DMS79 treated with DMSO at 0.1 percent for 48 hours (cell line): ENCODE data around the gene ILKAP.

Experiments used
- DNase-seq: peaks from one replicate; lab custom pipeline; 2025; lab: John Stamatoyannopoulos, UW

ILKAP gene

DNA sequence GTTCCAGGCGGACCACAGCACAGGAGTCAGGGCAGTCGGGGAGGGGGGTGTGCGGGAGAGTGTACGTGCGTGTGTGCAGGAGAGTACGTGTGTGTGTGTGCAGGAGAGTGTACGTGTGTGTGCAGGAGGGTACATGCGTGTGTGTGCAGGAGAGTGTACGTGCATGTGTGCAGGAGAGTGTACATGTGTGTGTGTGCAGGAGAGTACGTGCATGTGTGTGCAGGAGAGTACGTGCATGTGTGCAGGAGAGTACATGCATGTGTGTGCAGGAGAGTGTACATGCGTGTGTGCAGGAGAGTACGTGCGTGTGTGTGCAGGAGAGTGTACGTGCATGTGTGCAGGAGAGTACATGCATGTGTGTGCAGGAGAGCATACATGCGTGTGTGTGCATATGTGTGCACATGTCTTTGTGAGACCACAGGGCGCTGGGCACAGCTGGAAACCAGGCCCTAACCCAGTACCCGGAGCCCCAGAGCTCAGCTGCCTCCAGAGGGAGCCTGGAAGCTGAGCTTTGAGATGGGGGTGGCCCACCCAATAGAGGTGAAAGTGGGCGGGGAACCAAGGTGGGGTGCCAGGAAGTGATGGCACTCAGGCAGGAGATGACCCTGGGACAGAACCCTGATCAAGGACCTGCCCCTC is 78.9 kb downstream of the ILKAP start:
- DNase-seq = no peak

DNA sequence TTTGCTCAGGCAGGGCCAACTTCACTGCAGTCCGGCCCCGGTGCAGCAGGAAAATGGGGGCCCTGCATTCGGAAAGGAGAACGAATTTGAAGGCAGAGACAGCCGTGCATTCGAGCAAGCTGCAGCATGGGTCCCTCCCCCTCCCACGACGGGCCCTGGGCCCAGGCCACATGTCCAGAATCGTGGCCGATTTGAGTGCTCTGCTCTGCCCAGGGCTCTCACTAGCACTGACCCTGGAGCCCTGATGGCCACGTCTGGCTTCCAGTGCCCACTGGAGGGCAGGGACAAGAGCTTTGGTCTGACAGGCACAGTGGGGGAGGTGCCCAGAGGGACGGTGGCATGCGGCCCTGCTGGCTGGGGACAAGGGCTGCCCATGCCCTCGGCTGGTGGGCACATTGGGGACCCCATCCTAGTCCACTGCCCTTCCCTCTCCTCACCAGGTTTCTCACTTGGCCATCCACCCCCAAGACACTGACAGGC is 79.5 kb downstream of the ILKAP start:
- DNase-seq = no peak

GRCh38 chr2:238123218-238123971 is 80.1 kb downstream of the ILKAP start:
- no peak for DNase-seq

- no peak for DNase-seq
These were observed 80.9 kb downstream of the ILKAP start for GRCh38 chr2:238122287-238123217.

GRCh38 chr2:238121511-238122286 is 81.8 kb downstream of the ILKAP start:
- DNase-seq = no peak

DNA sequence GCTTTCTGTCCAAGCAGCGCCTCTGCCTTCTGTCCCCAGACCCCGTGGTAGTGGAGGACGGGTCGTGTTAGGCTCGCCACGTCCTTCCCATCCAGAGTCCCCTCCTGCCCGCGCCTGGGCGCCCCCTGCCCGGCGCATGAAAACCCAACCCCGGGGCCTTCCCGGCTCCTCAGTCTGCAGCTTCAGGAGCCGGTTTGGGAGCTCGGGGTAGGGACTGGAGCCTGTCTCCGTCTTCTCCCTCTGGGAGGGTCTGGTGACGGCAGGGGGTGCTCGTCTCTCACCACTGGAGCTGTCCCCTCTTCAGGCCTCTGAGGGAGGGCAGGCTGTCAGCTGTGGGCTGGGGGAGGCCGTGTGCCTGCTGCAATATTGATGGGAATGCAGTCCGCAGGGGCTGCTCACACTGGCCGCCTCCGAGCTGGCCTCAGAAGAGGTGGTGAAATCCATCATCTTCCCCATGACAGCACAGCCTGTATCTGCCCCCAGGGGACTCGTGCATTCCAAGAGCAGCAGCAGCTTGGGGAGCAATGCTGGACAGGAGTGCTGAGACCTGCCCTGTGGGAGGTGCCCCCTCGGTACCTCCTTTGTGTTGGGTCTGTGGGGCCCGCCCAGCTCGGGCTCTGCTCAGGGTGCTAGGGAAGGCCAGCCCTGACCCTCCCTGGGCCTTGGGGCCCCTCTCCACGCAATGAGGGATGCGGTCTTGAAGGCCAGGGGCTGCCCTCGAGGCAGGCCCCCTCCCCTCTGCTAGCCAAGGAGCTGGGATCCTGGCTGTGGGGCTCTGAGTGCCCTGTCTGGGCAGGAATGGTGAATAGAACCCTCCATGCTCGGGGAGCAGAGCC is 82.8 kb downstream of the ILKAP start:
- DNase-seq = no peak
